Choroid plexus epithelial cell (primary cell): Measurements from ENCODE around the gene KCNQ2.

Source experiments
- DNase-seq: peaks from one replicate; pipeline ENCODE4 v3.0.0-alpha.2; 2010; ENCODE audit warnings: low read depth
- H3K4me3 ChIP-seq: 2 replicates; pipeline ENCODE4 v1.5.1; 2011; ENCODE audit warnings: low read depth, mild to moderate bottlenecking, control low read depth, low read length, moderate library complexity
- TF ChIP-seq, protein P1 (sequence below): conservative IDR thresholded peaks from 2 replicates; pipeline ENCODE4 v1.5.1; 2011; ENCODE audit warnings: low read depth, mild to moderate bottlenecking, control low read depth, inconsistent platforms, low read length, moderate library complexity

The KCNQ2 gene

DNA sequence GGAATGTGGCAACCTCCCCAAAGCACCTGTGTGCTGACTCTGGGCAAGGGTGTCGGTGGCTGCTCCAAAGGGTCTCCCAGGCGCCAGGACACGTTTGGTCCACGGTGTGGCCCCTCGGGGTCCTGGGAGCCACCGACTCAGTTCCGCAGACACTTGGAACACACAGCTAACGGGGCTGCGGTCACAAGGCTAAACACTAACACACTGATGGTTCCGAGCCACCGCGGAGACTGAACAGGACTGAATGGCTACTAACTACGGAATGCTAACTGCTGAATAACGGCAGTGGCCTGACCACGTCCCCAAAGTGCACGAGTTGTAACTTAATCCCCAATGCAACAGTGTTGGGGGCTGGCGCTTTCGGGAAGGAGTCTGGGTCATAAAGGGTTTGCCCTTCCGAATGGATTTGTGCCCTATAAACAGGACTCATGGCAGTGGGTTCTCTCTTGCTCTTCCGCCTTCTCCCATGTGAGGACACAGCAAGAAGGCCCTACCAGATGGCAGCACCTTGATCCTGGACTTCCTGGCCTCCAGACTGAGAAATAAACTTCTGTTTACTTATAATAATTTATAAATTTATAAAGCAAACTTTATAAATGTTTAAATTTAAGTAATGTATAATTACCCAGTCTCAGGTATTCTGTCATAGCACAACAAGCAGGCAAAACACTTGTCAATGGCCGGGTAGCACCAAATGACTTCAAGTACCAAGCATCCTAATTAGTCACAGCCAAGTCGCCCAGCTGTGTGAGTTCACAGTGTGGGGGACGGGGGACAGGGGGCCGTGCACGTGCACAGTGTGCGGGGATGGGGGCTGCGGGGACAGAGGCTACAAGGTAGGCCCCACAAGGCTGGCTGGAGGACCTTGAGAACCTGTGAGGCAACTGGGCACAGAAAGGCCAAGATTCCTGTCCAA, 28.7 kb upstream of the KCNQ2 start:
- TF ChIP-seq, protein P1, sequence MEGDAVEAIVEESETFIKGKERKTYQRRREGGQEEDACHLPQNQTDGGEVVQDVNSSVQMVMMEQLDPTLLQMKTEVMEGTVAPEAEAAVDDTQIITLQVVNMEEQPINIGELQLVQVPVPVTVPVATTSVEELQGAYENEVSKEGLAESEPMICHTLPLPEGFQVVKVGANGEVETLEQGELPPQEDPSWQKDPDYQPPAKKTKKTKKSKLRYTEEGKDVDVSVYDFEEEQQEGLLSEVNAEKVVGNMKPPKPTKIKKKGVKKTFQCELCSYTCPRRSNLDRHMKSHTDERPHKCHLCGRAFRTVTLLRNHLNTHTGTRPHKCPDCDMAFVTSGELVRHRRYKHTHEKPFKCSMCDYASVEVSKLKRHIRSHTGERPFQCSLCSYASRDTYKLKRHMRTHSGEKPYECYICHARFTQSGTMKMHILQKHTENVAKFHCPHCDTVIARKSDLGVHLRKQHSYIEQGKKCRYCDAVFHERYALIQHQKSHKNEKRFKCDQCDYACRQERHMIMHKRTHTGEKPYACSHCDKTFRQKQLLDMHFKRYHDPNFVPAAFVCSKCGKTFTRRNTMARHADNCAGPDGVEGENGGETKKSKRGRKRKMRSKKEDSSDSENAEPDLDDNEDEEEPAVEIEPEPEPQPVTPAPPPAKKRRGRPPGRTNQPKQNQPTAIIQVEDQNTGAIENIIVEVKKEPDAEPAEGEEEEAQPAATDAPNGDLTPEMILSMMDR, result no peak
- DNase-seq, result no peak

GRCh38 chr20:63500151-63500901, 27.9 kb upstream of the KCNQ2 start:
- TF ChIP-seq, protein P1, result no peak
- DNase-seq, result no peak
- H3K4me3 ChIP-seq, result no peak overlapping the region

More for the DNA sequence above, 28.7 kb upstream of the KCNQ2 start:
- no peak overlapping the region for H3K4me3 ChIP-seq

- H3K4me3 ChIP-seq, result no peak overlapping the region
- TF ChIP-seq, protein P1, result no peak
- no peak for DNase-seq
Measured at GRCh38 chr20:63499338-63499969, 27.0 kb upstream of the KCNQ2 start.

- TF ChIP-seq, protein P1, result no peak
- H3K4me3 ChIP-seq, result no peak within 1 kb of the TSS
- no peak for DNase-seq
Measured at GRCh38 chr20:63498960-63499337, 26.5 kb upstream of the KCNQ2 start, which contains the start of gene EEF1A2. TSS of gene EEF1A2 (minus strand) at chr20:63499083. CDS start at chr20:63497763, 1,320 bp downstream.

- no peak for DNase-seq
- TF ChIP-seq, protein P1, result no peak
- H3K4me3 ChIP-seq, result no peak overlapping the region
Measured at GRCh38 chr20:63497946-63498935, 25.8 kb upstream of the KCNQ2 start.
